Activated CD4-positive, alpha-beta memory T cell treated with anti-CD3 and anti-CD28 coated beads for 36 hours (primary cell): ENCODE results near the gene SLC2A1. TPM values are rescaled to one million over a fixed set of nuclear protein-coding genes. Genes with fewer than 3 reads are reported as not detected.
A peak's percentile ranks its signal among the peaks of the same experiment; 100 is the strongest.

Experiments used
- CTCF ChIA-PET: fragments of 350-600 bp; sonication (Branson Sonifier 250); formaldehyde crosslinking; loops from one replicate; lab custom pipeline; 2021; ENCODE audit warnings: antibody characterized with exemption, inconsistent platforms; lab: Charles Lee
- POLR2A ChIA-PET: fragments of 350-600 bp; sonication (Branson Sonifier 250); formaldehyde crosslinking; loops from one replicate; lab custom pipeline; 2021; ENCODE audit warnings: antibody characterized with exemption; lab: Charles Lee
- DNase-seq: peaks from one replicate; pipeline ENCODE4 v3.0.0-alpha.2; 2020
- H3K27ac Mint-ChIP-seq: one replicate; pipeline ENCODE4 v1.8.0; 2021; ENCODE audit warnings: mixed read lengths
- H3K27me3 Mint-ChIP-seq: one replicate; pipeline ENCODE4 v1.8.0; 2021; ENCODE audit warnings: mixed read lengths
- H3K36me3 Mint-ChIP-seq: one replicate; pipeline ENCODE4 v1.8.0; 2021; ENCODE audit warnings: mixed read lengths
- H3K4me1 Mint-ChIP-seq: one replicate; pipeline ENCODE4 v1.8.0; 2021; ENCODE audit warnings: low read depth, mixed read lengths
- H3K4me3 Mint-ChIP-seq: one replicate; pipeline ENCODE4 v1.8.0; 2021; ENCODE audit warnings: mild to moderate bottlenecking, mixed read lengths
- H3K9me3 Mint-ChIP-seq: one replicate; pipeline ENCODE4 v1.8.0; 2021; ENCODE audit warnings: mixed read lengths
- intact Hi-C: fragments of 100-400 bp; cut with micrococcal nuclease; formaldehyde crosslinking; loops from one replicate; pipeline ENCODE4 v1.15.1; 2023
- total RNA-seq, 2 experiments: library from RNA; stranded (reverse); gene quantifications; one replicate each; pipeline ENCODE4 v1.2.3, GENCODE V29; 2021

SLC2A1 gene
- total RNA-seq, 2 experiments from 2014 or later = 67.6 to 73.6 TPM

- peaks cover 75% of the 10 kb centered on the region for H3K4me1 Mint-ChIP-seq
- ChIA-PET POLR2A (interaction anchor here (1.2 to 1.9 kb wide), 5 partner anchors 9 to 25 kb away, joined by 4 to 12 read pairs (median 6); no protein-coding TSS in a partner anchor), CTCF (interaction anchor here (1.1 to 2.2 kb wide), 5 partner anchors 9 to 140 kb away, joined by 3 to 21 read pairs (median 8); no protein-coding TSS in a partner anchor)
- peaks cover 62% of the 10 kb centered on the region for H3K36me3 Mint-ChIP-seq
- H3K9me3 Mint-ChIP-seq = no peaks in the 10 kb centered on the region
- peak overlapping the region; percentile 62 for H3K4me3 Mint-ChIP-seq
- no peak for DNase-seq
- intact Hi-C loops = loop anchor here (1.0 to 10.0 kb wide), 4 partner anchors 9 to 598 kb away; partner anchors contain the start of genes ELOVL1, FOXJ3 and SLC2A1
- no peaks in the 10 kb centered on the region for H3K27me3 Mint-ChIP-seq
- H3K27ac Mint-ChIP-seq = peak overlapping the region; percentile 98
Observed at GRCh38 chr1:42932442-42932941, 26.2 kb downstream of the SLC2A1 start.

- Mint-ChIP-seq H3K36me3 (peaks cover 62% of the 10 kb centered on the region), H3K27ac (peak overlapping the region; percentile 98), H3K4me1 (peaks cover 70% of the 10 kb centered on the region), H3K9me3 (no peaks in the 10 kb centered on the region), H3K27me3 (no peaks in the 10 kb centered on the region), H3K4me3 (peak overlapping the region; percentile 62)
- ChIA-PET POLR2A (interaction anchor here (1.2 to 1.9 kb wide), 5 partner anchors 9 to 25 kb away, joined by 4 to 12 read pairs (median 6); no protein-coding TSS in a partner anchor), CTCF (interaction anchor here (1.1 to 2.2 kb wide), 5 partner anchors 9 to 141 kb away, joined by 3 to 21 read pairs (median 8); no protein-coding TSS in a partner anchor)
- intact Hi-C loops = loop anchor here (1.0 to 10.0 kb wide), 4 partner anchors 9 to 597 kb away; partner anchors contain the start of genes ELOVL1, FOXJ3 and SLC2A1
- DNase-seq = peak; percentile 88
Observed at GRCh38 chr1:42931911-42932422, 26.7 kb downstream of the SLC2A1 start.

- ChIA-PET CTCF (interaction anchor here (1.3 to 2.2 kb wide), 3 partner anchors 8 to 142 kb away, joined by 8 to 21 read pairs (median 10); no protein-coding TSS in a partner anchor), POLR2A (interaction anchor here (1.5 to 1.6 kb wide), 2 partner anchors 10 to 16 kb away, joined by 4 to 8 read pairs; no protein-coding TSS in a partner anchor)
- Mint-ChIP-seq H3K4me1 (peaks cover 61% of the 10 kb centered on the region), H3K4me3 (peak overlapping the region; percentile 35), H3K9me3 (no peaks in the 10 kb centered on the region), H3K27ac (peak overlapping the region; percentile 98), H3K27me3 (no peaks in the 10 kb centered on the region), H3K36me3 (peaks cover 61% of the 10 kb centered on the region)
- intact Hi-C loops = loop anchor here (10.0 kb wide), 2 partner anchors 434 to 596 kb away; partner anchors contain the start of genes ELOVL1 and FOXJ3
- DNase-seq = peak; percentile 70
Observed at GRCh38 chr1:42931108-42931539, 27.5 kb downstream of the SLC2A1 start.

- Mint-ChIP-seq H3K4me1 (peaks cover 57% of the 10 kb centered on the region), H3K36me3 (peaks cover 61% of the 10 kb centered on the region), H3K27me3 (no peaks in the 10 kb centered on the region), H3K27ac (peak overlapping the region; percentile 98), H3K9me3 (no peaks in the 10 kb centered on the region), H3K4me3 (no peak overlapping the region)
- DNase-seq = peak; percentile 7
- ChIA-PET CTCF (no interaction called here), POLR2A (no interaction called here)
- intact Hi-C loops = loop anchor here (10.0 kb wide), 2 partner anchors 434 to 596 kb away; partner anchors contain the start of genes ELOVL1 and FOXJ3
Observed at GRCh38 chr1:42930178-42931107, 28.2 kb downstream of the SLC2A1 start.

GRCh38 chr1:42929434-42930177, 29.1 kb downstream of the SLC2A1 start:
- intact Hi-C loops = loop anchor here (10.0 kb wide), 3 partner anchors 115 to 595 kb away; partner anchors contain the start of genes ELOVL1, ERMAP, FOXJ3 and SVBP
- no peaks in the 10 kb centered on the region for H3K27me3 Mint-ChIP-seq
- no peak for DNase-seq
- peak overlapping the region; percentile 57 for H3K27ac Mint-ChIP-seq
- ChIA-PET POLR2A (no interaction called here), CTCF (no interaction called here)
- H3K4me3 Mint-ChIP-seq = no peak overlapping the region
- H3K36me3 Mint-ChIP-seq = peaks cover 63% of the 10 kb centered on the region
- H3K9me3 Mint-ChIP-seq = no peaks in the 10 kb centered on the region
- H3K4me1 Mint-ChIP-seq = peaks cover 55% of the 10 kb centered on the region

GRCh38 chr1:42928859-42929258, 29.8 kb downstream of the SLC2A1 start:
- intact Hi-C loops = loop anchor here (10.0 kb wide), 1 partner anchor 114 kb away; the partner anchor contains the start of genes ERMAP and SVBP
- CTCF ChIA-PET = no interaction called here
- Mint-ChIP-seq H3K36me3 (peaks cover 58% of the 10 kb centered on the region), H3K27me3 (no peaks in the 10 kb centered on the region), H3K4me3 (no peak overlapping the region), H3K4me1 (peaks cover 48% of the 10 kb centered on the region), H3K9me3 (no peaks in the 10 kb centered on the region), H3K27ac (peak overlapping the region; percentile 57)
- peak; percentile 7 for DNase-seq
- POLR2A ChIA-PET = no interaction called here

GRCh38 chr1:42927920-42928505, 30.7 kb downstream of the SLC2A1 start:
- Mint-ChIP-seq H3K36me3 (peaks cover 58% of the 10 kb centered on the region), H3K27ac (peak overlapping the region; percentile 28), H3K27me3 (no peaks in the 10 kb centered on the region), H3K4me1 (peaks cover 46% of the 10 kb centered on the region), H3K4me3 (no peak overlapping the region), H3K9me3 (no peaks in the 10 kb centered on the region)
- intact Hi-C loops = loop anchor here (10.0 kb wide), 1 partner anchor 113 kb away; the partner anchor contains the start of genes ERMAP and SVBP
- DNase-seq = no peak
- ChIA-PET POLR2A (no interaction called here), CTCF (interaction anchor here (7.8 kb wide), 1 partner anchor 145 kb away, joined by 153 read pairs; no protein-coding TSS in a partner anchor)

GRCh38 chr1:42927274-42927841, 31.3 kb downstream of the SLC2A1 start:
- H3K27ac Mint-ChIP-seq = peak overlapping the region; percentile 28
- H3K4me1 Mint-ChIP-seq = peaks cover 46% of the 10 kb centered on the region
- no peaks in the 10 kb centered on the region for H3K9me3 Mint-ChIP-seq
- no peak overlapping the region for H3K4me3 Mint-ChIP-seq
- H3K36me3 Mint-ChIP-seq = peaks cover 55% of the 10 kb centered on the region
- POLR2A ChIA-PET = interaction anchor here (1.0 kb wide), 1 partner anchor 10 kb away, joined by 3 read pairs; no protein-coding TSS in a partner anchor
- intact Hi-C loops = loop anchor here (10.0 kb wide), 1 partner anchor 113 kb away; the partner anchor contains the start of genes ERMAP and SVBP
- no peak for DNase-seq
- CTCF ChIA-PET = interaction anchor here (7.8 kb wide), 1 partner anchor 145 kb away, joined by 153 read pairs; no protein-coding TSS in a partner anchor
- no peaks in the 10 kb centered on the region for H3K27me3 Mint-ChIP-seq

GRCh38 chr1:42926879-42927242, 31.8 kb downstream of the SLC2A1 start:
- Mint-ChIP-seq H3K27ac (no peak overlapping the region), H3K4me1 (peaks cover 41% of the 10 kb centered on the region), H3K27me3 (no peaks in the 10 kb centered on the region), H3K4me3 (no peak overlapping the region), H3K9me3 (no peaks in the 10 kb centered on the region), H3K36me3 (peaks cover 53% of the 10 kb centered on the region)
- CTCF ChIA-PET = interaction anchor here (6.1 to 7.8 kb wide), 2 partner anchors 12 to 146 kb away, joined by 61 to 153 read pairs; no protein-coding TSS in a partner anchor
- no peak for DNase-seq
- POLR2A ChIA-PET = interaction anchor here (1.0 kb wide), 1 partner anchor 10 kb away, joined by 3 read pairs; no protein-coding TSS in a partner anchor
- intact Hi-C loops = loop anchor here (10.0 kb wide), 1 partner anchor 112 kb away; the partner anchor contains the start of genes ERMAP and SVBP
